Activated CD8-positive, alpha-beta T cell treated with anti-CD3 and anti-CD28 coated beads for 36 hours (primary cell): Measurements from ENCODE around the gene MEPCE. TPM values are rescaled to one million over a fixed set of nuclear protein-coding genes. Genes with fewer than 3 reads are reported as not detected.

Source experiments
- ATAC-seq: fragments of 200-7000 bp; cut with Tn5 transposase; one replicate; pipeline ENCODE4 v1.10.0; 2021; ENCODE audit warnings: mild to moderate bottlenecking, moderate library complexity
- CTCF ChIA-PET: fragments of 350-600 bp; sonication (Branson Sonifier 250); formaldehyde crosslinking; loops from one replicate; lab custom pipeline; 2021; ENCODE audit warnings: antibody characterized with exemption; lab: Charles Lee
- POLR2A ChIA-PET: fragments of 350-600 bp; sonication (Branson Sonifier 250); formaldehyde crosslinking; loops from one replicate; lab custom pipeline; 2021; ENCODE audit warnings: antibody characterized with exemption; lab: Charles Lee
- DNase-seq: peaks from one replicate; pipeline ENCODE4 v3.0.0-alpha.2; 2020
- H3K27ac Mint-ChIP-seq: one replicate; pipeline ENCODE4 v1.8.0; 2021; ENCODE audit warnings: mild to moderate bottlenecking, mixed read lengths
- H3K27me3 Mint-ChIP-seq: one replicate; pipeline ENCODE4 v1.8.0; 2021; ENCODE audit warnings: mixed read lengths
- H3K36me3 Mint-ChIP-seq: one replicate; pipeline ENCODE4 v1.8.0; 2021; ENCODE audit warnings: low read depth, mixed read lengths
- H3K4me1 Mint-ChIP-seq: one replicate; pipeline ENCODE4 v1.8.0; 2021; ENCODE audit warnings: low read depth, mixed read lengths
- H3K4me3 Mint-ChIP-seq: one replicate; pipeline ENCODE4 v1.8.0; 2021; ENCODE audit warnings: mild to moderate bottlenecking, moderate library complexity, mixed read lengths
- H3K9me3 Mint-ChIP-seq: one replicate; pipeline ENCODE4 v1.8.0; 2021; ENCODE audit warnings: mixed read lengths
- intact Hi-C: fragments of 100-400 bp; cut with micrococcal nuclease; formaldehyde crosslinking; loops from one replicate; pipeline ENCODE4 v1.10.0; 2022
- total RNA-seq, 2 experiments: library from RNA; stranded (reverse); gene quantifications; one replicate each; pipeline ENCODE4 v1.2.3, GENCODE V29; 2021
- TF ChIP-seq, protein P1 (sequence below): fragments of 200-600 bp; IDR thresholded peaks from one replicate; pipeline ENCODE4 v1.8.0; 2022; ENCODE audit warnings: antibody characterized with exemption, mild to moderate bottlenecking

Gene MEPCE
- total RNA-seq, 2 experiments from 2014 or later: 38.3 to 38.8 TPM

DNA sequence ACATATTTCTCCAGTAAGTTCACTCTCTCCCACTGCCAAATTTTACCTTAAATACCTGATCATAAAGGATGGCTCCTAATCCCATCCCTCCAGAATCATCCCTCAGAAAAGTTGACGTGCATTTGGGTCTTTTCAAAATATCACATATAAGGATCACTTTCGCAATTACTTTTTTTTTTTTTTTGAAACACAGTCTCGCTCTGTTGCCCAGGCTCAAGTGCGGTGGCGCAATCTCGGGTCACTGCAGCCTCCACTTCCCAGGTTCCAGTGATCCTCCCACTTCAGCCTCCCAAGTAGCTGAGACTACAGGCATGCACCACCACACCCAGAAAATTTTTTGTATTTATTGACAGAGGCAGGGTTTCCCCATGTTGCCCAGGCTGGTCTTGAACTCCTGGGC lies 18.5 kb upstream of the MEPCE start:
- H3K4me1 Mint-ChIP-seq: peaks cover 6% of the 10 kb centered on the region
- intact Hi-C loops: no loop called here
- DNase-seq (no peak), ATAC-seq (no peak)
- H3K36me3 Mint-ChIP-seq: no peaks in the 10 kb centered on the region
- ChIA-PET POLR2A (interaction anchor here (0.9 kb wide), 1 partner anchor 14 kb away, joined by 3 read pairs; no protein-coding TSS in a partner anchor), CTCF (interaction anchor here (0.9 kb wide), 1 partner anchor 278 kb away, joined by 3 read pairs; no protein-coding TSS in a partner anchor)
- TF ChIP-seq, protein P1, sequence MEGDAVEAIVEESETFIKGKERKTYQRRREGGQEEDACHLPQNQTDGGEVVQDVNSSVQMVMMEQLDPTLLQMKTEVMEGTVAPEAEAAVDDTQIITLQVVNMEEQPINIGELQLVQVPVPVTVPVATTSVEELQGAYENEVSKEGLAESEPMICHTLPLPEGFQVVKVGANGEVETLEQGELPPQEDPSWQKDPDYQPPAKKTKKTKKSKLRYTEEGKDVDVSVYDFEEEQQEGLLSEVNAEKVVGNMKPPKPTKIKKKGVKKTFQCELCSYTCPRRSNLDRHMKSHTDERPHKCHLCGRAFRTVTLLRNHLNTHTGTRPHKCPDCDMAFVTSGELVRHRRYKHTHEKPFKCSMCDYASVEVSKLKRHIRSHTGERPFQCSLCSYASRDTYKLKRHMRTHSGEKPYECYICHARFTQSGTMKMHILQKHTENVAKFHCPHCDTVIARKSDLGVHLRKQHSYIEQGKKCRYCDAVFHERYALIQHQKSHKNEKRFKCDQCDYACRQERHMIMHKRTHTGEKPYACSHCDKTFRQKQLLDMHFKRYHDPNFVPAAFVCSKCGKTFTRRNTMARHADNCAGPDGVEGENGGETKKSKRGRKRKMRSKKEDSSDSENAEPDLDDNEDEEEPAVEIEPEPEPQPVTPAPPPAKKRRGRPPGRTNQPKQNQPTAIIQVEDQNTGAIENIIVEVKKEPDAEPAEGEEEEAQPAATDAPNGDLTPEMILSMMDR: no peak
- H3K27ac Mint-ChIP-seq: no peak overlapping the region
- H3K4me3 Mint-ChIP-seq: no peak overlapping the region
- H3K27me3 Mint-ChIP-seq: no peaks in the 10 kb centered on the region
- no peaks in the 10 kb centered on the region for H3K9me3 Mint-ChIP-seq

DNA sequence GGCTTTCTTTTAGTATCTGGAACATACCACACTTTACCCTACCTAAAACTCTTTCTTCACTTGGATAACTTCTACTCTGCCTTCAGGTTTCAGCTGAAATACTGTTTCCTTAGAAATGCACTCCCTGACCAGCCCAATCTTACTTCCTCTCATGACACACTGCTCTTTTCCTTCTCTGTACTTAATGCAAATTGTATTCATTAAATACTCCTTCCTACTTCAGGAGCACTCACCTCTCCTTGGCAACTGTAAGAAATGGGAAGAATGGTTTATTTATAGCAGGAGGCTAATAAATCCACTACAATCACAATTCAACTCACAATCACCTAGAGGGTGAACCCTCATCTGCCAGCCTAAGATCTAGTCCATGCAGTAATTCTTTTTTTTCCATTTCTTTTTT lies 16.3 kb upstream of the MEPCE start:
- no peak for ATAC-seq

DNA sequence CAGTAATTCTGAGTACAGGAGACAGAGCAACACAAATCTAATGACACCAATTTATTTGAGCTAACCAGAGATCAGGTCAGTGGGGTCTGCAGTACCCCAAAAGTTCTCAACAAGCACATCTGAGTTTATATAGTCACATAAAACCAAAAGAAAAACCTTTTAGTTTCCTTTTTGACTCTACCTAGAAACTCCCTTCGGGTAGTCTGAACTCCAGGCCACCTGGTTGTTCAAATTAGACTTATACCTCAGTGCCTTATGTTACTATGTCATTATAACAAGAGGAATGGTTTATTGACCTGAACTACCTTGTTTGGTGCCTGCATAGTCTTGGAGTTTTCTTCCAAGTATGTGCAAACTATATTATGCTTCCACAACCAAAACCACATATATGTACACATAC lies 15.7 kb upstream of the MEPCE start:
- Mint-ChIP-seq H3K4me1 (no peaks in the 10 kb centered on the region), H3K27ac (no peak overlapping the region), H3K27me3 (no peaks in the 10 kb centered on the region), H3K36me3 (no peaks in the 10 kb centered on the region), H3K4me3 (no peak overlapping the region), H3K9me3 (no peaks in the 10 kb centered on the region)
- intact Hi-C loops: no loop called here
- CTCF ChIA-PET: interaction anchor here (0.7 kb wide), 1 partner anchor 281 kb away, joined by 3 read pairs; no protein-coding TSS in a partner anchor
- TF ChIP-seq, protein P1: no peak
- ATAC-seq: no peak
- no peak for DNase-seq
- POLR2A ChIA-PET: interaction anchor here (0.8 kb wide), 1 partner anchor 13 kb away, joined by 4 read pairs; no protein-coding TSS in a partner anchor

More for the DNA sequence above, 16.3 kb upstream of the MEPCE start:
- no peak for DNase-seq
- TF ChIP-seq, protein P1: no peak
- Mint-ChIP-seq H3K36me3 (no peaks in the 10 kb centered on the region), H3K9me3 (no peaks in the 10 kb centered on the region), H3K4me3 (no peak overlapping the region), H3K27ac (no peak overlapping the region), H3K27me3 (no peaks in the 10 kb centered on the region), H3K4me1 (no peaks in the 10 kb centered on the region)
- CTCF ChIA-PET: interaction anchor here (0.7 kb wide), 1 partner anchor 280 kb away, joined by 3 read pairs; no protein-coding TSS in a partner anchor
- POLR2A ChIA-PET: interaction anchor here (1.5 kb wide), 1 partner anchor 42 kb away, joined by 4 read pairs; no protein-coding TSS in a partner anchor
- intact Hi-C loops: no loop called here

DNA sequence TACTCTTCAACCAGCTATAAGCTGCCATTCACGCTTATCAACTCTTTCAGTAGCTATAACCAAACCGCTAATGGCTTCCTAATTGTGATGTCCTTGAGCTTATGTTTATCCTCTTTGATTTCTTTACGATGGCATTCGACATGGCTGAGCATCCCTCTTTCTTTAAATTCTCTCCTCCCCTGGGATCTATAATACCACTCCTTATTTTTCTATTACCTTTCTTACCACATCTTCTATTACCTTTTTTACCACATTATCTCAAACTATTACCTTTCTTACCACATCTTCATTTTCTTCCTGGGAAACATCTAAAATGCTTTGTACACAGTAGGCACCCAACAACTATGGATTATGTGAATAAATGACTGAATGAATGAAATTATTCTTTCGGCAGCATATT lies 14.2 kb upstream of the MEPCE start:
- Mint-ChIP-seq H3K9me3 (no peaks in the 10 kb centered on the region), H3K27ac (no peak overlapping the region), H3K4me1 (peaks cover 4% of the 10 kb centered on the region), H3K36me3 (no peaks in the 10 kb centered on the region), H3K4me3 (no peak overlapping the region), H3K27me3 (no peaks in the 10 kb centered on the region)
- intact Hi-C loops: no loop called here
- POLR2A ChIA-PET: interaction anchor here (0.9 to 1.1 kb wide), 2 partner anchors 10 to 13 kb away, joined by 3 read pairs; partner anchors contain the start of gene ZCWPW1
- DNase-seq (no peak), ATAC-seq (no peak)
- TF ChIP-seq, protein P1: no peak
- CTCF ChIA-PET: interaction anchor here (1.0 to 2.3 kb wide), 3 partner anchors 8 to 283 kb away, joined by 4 to 16 read pairs (median 5); no protein-coding TSS in a partner anchor

DNA sequence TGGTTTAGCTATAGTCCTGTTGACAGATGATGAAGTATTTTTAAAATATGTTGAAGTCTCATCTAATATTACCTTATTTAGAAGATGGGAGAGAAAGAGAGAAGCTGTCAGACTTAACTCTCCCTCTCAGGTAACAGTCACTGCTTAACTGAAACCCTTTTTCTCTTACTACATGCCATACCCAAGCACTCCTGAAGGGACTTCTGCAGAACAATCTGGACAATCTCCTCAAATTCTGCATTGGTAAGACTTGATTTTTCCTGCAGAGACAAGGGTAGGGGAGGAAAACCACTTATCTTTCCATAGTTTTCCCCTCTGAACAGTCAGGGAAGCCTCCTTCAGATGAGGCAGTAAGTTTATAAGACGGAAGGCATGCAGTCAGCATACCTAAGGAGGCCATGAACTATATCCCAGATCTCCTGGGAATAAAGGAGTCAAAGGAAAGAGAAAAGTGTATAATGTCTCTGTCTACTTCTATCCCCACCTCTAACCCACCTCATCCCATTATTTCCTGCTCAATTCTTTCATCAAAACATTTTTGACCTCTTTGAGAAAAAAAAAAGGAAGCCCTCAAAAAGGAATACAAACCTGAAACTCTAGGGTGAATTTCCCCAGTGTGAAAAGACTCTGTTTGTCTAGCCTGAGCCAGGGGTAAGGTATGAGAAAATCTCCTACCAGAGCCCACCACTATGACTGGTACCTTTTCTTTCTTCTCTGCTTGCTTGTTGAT lies 10.5 kb upstream of the MEPCE start:
- Mint-ChIP-seq H3K9me3 (no peaks in the 10 kb centered on the region), H3K27ac (no peak overlapping the region), H3K36me3 (no peaks in the 10 kb centered on the region), H3K27me3 (no peaks in the 10 kb centered on the region), H3K4me1 (peaks cover 4% of the 10 kb centered on the region), H3K4me3 (no peak overlapping the region)
- ATAC-seq (no peak), DNase-seq (no peak)
- TF ChIP-seq, protein P1: no peak
- ChIA-PET CTCF (interaction anchor here (6.2 kb wide), 1 partner anchor 12 kb away, joined by 34 read pairs; no protein-coding TSS in a partner anchor), POLR2A (no interaction called here)
- intact Hi-C loops: no loop called here
